K562 (cell line): ENCODE data around the gene MAGI1. TPM values are rescaled to one million over a fixed set of nuclear protein-coding genes. Genes with fewer than 3 reads are reported as not detected.

Source experiments
- ATAC-seq: fragments of 200-7000 bp; cut with Tn5 transposase; 3 replicates; pipeline ENCODE4 v1.9.1; 2020; ENCODE audit warnings: moderate library complexity
- BruUV-seq: library from RNA; stranded (reverse); fragments of 400-500 nt; replicated peaks from 2 replicates; lab custom pipeline; 2021; lab: Mats Ljungman, UMichigan
- CTCF ChIA-PET: fragments of 300-600 bp; formaldehyde crosslinking; extraction: SDS; loops from one replicate; lab custom pipeline; 2021; ENCODE audit warnings: low intra/inter-chr PET ratio; lab: Yijun Ruan, JAX
- POLR2A ChIA-PET: fragments of 300-600, 350-650 bp; sonication (Branson Sonifier 250); formaldehyde crosslinking; extraction: SDS; loops from one replicate; lab custom pipeline; 2021; ENCODE audit warnings: antibody characterized with exemption, inconsistent platforms; lab: Yijun Ruan, JAX
- DNase-seq, 4 experiments: peaks; one replicate each; pipeline versions ENCODE4 v3.0.0 to v3.0.0-alpha.2; 2011 to 2018; ENCODE audit warnings: low spot score in 3 of 4, mixed read lengths in 3 of 4; ENCODE audit errors: extremely low read depth in 1 of 4
- FAIRE-seq: peaks from 2 replicates; lab custom pipeline; 2011; peaks lifted over from hg19 to GRCh38; lab: Jason Lieb, UNC
- H2AFZ ChIP-seq: 2 replicates; pipeline ENCODE4 v1.6.0; 2011; ENCODE audit warnings: low read depth, low read length, control low read depth, inconsistent platforms
- H3K27ac ChIP-seq: fragments of 200-600 bp; 3 replicates; pipeline ENCODE4 v1.8.0; 2011; ENCODE audit warnings: low read depth, mild to moderate bottlenecking, control low read depth, inconsistent platforms, low read length, moderate library complexity, mixed read lengths; ENCODE audit errors: extremely low read depth
- H3K27me3 ChIP-seq, 2 experiments: fragments of 300-600 bp in 1 of 2; 2 replicates in 1 of 2; 3 replicates in 1 of 2; pipeline versions ENCODE4 v1.6.0 to v1.8.0; 2011; ENCODE audit warnings: inconsistent platforms in 2 of 2, low read length in 2 of 2, mild to moderate bottlenecking in 1 of 2, mixed read lengths in 1 of 2, moderate library complexity in 1 of 2; ENCODE audit not compliant: control insufficient read depth in 2 of 2, insufficient read depth in 2 of 2
- H3K36me3 ChIP-seq: fragments of 300-600 bp; 3 replicates; pipeline ENCODE4 v1.8.0; 2011; ENCODE audit warnings: mild to moderate bottlenecking, low read length, inconsistent platforms; ENCODE audit not compliant: control insufficient read depth, insufficient read depth
- H3K4me1 ChIP-seq, 2 experiments: fragments of 200-600 bp in 1 of 2; replicated peaks in 1 of 2; 2 replicates in 1 of 2; 3 replicates in 1 of 2; pipeline versions ENCODE4 v1.5.1 to v1.8.0; 2011; ENCODE audit warnings: inconsistent platforms in 2 of 2, low read length in 2 of 2, mild to moderate bottlenecking in 1 of 2, mixed read lengths in 1 of 2, moderate library complexity in 1 of 2; ENCODE audit not compliant: control insufficient read depth in 2 of 2, insufficient read depth in 2 of 2
- H3K4me2 ChIP-seq: 2 replicates; pipeline ENCODE4 v1.6.1; 2011; ENCODE audit warnings: low read length, control low read depth, inconsistent platforms, mixed read lengths; ENCODE audit not compliant: insufficient read depth
- H3K4me3 ChIP-seq: fragments of 200-600 bp; sonication (generic), shearing (Covaris generic); 2 replicates; pipeline ENCODE4 v1.5.1; 2016; ENCODE audit warnings: control low read depth, inconsistent platforms
- H3K79me2 ChIP-seq: fragments of 200-600 bp; 3 replicates; pipeline ENCODE4 v1.8.0; 2011; ENCODE audit warnings: low read length, inconsistent platforms; ENCODE audit not compliant: control insufficient read depth, insufficient read depth
- H3K9ac ChIP-seq, 2 experiments: 2 replicates each; pipeline versions ENCODE4 v1.6.0 to v1.6.1; 2011; ENCODE audit warnings: low read depth in 2 of 2, low read length in 2 of 2, control low read depth in 1 of 2, inconsistent platforms in 1 of 2, mild to moderate bottlenecking in 1 of 2, mixed read lengths in 1 of 2; ENCODE audit not compliant: insufficient read depth in 1 of 2
- H3K9me1 ChIP-seq: one replicate; pipeline ENCODE4 v1.6.0; 2011; ENCODE audit warnings: inconsistent platforms, mild to moderate bottlenecking, low read length, moderate library complexity; ENCODE audit not compliant: control insufficient read depth, insufficient read depth
- H3K9me3 ChIP-seq: replicated peaks from 2 replicates; pipeline ENCODE4 v1.5.1; 2011; ENCODE audit warnings: low read depth, low read length, inconsistent platforms; ENCODE audit not compliant: control insufficient read depth, insufficient read depth
- H4K20me1 ChIP-seq: replicated peaks from 2 replicates; pipeline ENCODE4 v1.6.1; 2011; ENCODE audit warnings: low read length, inconsistent platforms, mixed read lengths; ENCODE audit not compliant: control insufficient read depth, insufficient read depth
- DMBX1 ChIP-seq: fragments of 250-450 bp; sonication (Bioruptor Pico); IDR thresholded peaks from 2 replicates; pipeline ENCODE4 v1.8.0; 2022; ENCODE audit warnings: inconsistent platforms, mild to moderate bottlenecking, moderate library complexity, borderline replicate concordance
- MEIS2 ChIP-seq: fragments of 450-650 bp; IDR thresholded peaks from 2 replicates; pipeline ENCODE4 v1.6.1; 2014; ENCODE audit warnings: mild to moderate bottlenecking; ENCODE audit not compliant: partially characterized antibody
- RFX5 ChIP-seq: IDR thresholded peaks from 2 replicates; pipeline ENCODE4 v1.6.1; 2011; ENCODE audit warnings: low read depth, mild to moderate bottlenecking, improper control_type of control experiment, low read length
- SMAD3 ChIP-seq: fragments of 450-650 bp; formaldehyde crosslinking; conservative IDR thresholded peaks from 2 replicates; pipeline ENCODE4 v1.4.0; 2020; ENCODE audit warnings: mild to moderate bottlenecking
- ZNF146 ChIP-seq: IDR thresholded peaks from one replicate; pipeline ENCODE4 v1.6.1; 2018; ENCODE audit warnings: missing compliant biosample characterization; ENCODE audit not compliant: unreplicated experiment
- ZNF354B ChIP-seq: fragments of 250-450 bp; sonication (Bioruptor Pico); IDR thresholded peaks from 2 replicates; pipeline ENCODE4 v1.4.0; 2020
- WGBS: fragments of 100-300 bp; shearing (Covaris generic); methylation state at CpG from one replicate; pipeline ENCODE4 v1.1.6; 2016; ENCODE audit warnings: low coverage, mixed read lengths; ENCODE audit not compliant: insufficient coverage; ENCODE audit errors: missing lambda C conversion rate; 5-methylcytosine and 5-hydroxymethylcytosine counted together
- in situ Hi-C: fragments of 300-500 bp; cut with MboI; formaldehyde crosslinking; loops from 4 replicates; pipeline ENCODE4 v1.15.0; 2018; ENCODE audit warnings: inconsistent platforms, mixed read lengths
- intact Hi-C: fragments of 100-400 bp; cut with micrococcal nuclease; formaldehyde crosslinking; loops from 2 replicates; pipeline ENCODE4 v1.14.2; 2022
- polyA plus RNA-seq, 8 experiments: library from polyadenylated mRNA; depleted of rRNA in 4 of 8; stranded (reverse) in 5 of 8; unstranded in 3 of 8; fragments of >200 nt; fragmentation: Nextera tagmentation in 2 of 8; fragmentation: Illumina TruSeq in 1 of 8; extraction: Ambion mirVana in 2 of 8; extraction: Trizol in 1 of 8; gene quantifications; 2 replicates each; pipeline versions ENCODE4 v1.2.1 to v1.2.3, GENCODE V29; 2011 to 2014; ENCODE audit warnings: inconsistent platforms in 1 of 8, missing spikeins in 1 of 8
- total RNA-seq, 7 experiments: library from RNA; depleted of rRNA in 6 of 7; stranded (reverse); fragments of >200 nt in 6 of 7; fragmentation: Illumina TruSeq in 2 of 7; extraction: Trizol in 2 of 7; gene quantifications; 2 replicates each; pipeline versions ENCODE4 v1.2.1 to v1.2.3, GENCODE V29; 2011 to 2021; ENCODE audit warnings: low replicate concordance in 1 of 7
- TF ChIP-seq, protein P1 (sequence below): fragments of 450-650 bp; formaldehyde crosslinking; IDR thresholded peaks from 2 replicates; pipeline ENCODE4 v1.4.0; 2020; ENCODE audit warnings: mild to moderate bottlenecking, mixed read lengths

The MAGI1 gene
- total and polyA plus RNA-seq, 9 of the 15 experiments (the other 6 are each of a cell fraction or from before 2014, with no cell fraction given): 7.8 to 59.4 (median 43.2) TPM

DNA sequence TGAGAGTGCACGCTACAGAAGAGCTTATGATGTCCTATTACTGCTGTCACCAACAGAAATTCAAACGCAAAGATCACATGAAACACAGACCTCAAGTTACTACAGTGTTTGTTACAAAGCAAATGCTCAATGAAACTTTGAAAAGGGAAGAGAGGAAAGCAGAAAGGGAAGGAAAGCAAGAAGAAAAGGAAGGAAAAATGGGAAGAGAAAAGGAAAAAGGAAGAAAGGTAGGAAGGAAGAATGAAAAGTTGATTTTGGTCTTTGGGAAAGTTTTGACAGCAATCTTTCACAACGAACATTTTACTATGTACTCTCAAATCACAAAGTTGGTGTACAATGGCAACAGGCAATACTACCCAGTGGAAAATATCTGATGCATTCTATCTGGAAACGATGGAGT is 514.8 kb downstream of the MAGI1 start:
- H2AFZ ChIP-seq: no peak overlapping the region
- ChIA-PET CTCF (no interaction called here), POLR2A (interaction anchor here (1.0 kb wide), 1 partner anchor 9 kb away, joined by 3 read pairs; no protein-coding TSS in a partner anchor)
- H3K4me3 ChIP-seq: no peak overlapping the region
- peaks cover 80% of the 10 kb centered on the region for H3K79me2 ChIP-seq
- no peak overlapping the region for H3K4me2 ChIP-seq
- FAIRE-seq: no peak
- intact Hi-C loops (no loop called here), in situ Hi-C loops (no loop called here)
- no peak overlapping the region for H3K27ac ChIP-seq
- 27% methylated on average over 4 of the region's 4 CpGs for WGBS
- DNase-seq: no peak
- H3K9me3 ChIP-seq: no peaks in the 10 kb centered on the region
- BruUV-seq: no TSS peak
- H3K27me3 ChIP-seq: no peaks in the 10 kb centered on the region
- TF ChIP-seq DMBX1 (CRISPR knock-in tag): no peak
- TF ChIP-seq, protein P1, sequence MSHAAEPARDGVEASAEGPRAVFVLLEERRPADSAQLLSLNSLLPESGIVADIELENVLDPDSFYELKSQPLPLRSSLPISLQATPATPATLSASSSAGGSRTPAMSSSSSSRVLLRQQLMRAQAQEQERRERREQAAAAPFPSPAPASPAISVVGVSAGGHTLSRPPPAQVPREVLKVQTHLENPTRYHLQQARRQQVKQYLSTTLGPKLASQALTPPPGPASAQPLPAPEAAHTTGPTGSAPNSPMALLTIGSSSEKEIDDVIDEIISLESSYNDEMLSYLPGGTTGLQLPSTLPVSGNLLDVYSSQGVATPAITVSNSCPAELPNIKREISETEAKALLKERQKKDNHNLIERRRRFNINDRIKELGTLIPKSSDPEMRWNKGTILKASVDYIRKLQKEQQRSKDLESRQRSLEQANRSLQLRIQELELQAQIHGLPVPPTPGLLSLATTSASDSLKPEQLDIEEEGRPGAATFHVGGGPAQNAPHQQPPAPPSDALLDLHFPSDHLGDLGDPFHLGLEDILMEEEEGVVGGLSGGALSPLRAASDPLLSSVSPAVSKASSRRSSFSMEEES (CRISPR knock-in tag): no peak
- no peak for TF ChIP-seq ZNF146 (CRISPR knock-in tag)
- no peak for TF ChIP-seq RFX5
- no peak for TF ChIP-seq MEIS2
- TF ChIP-seq SMAD3 (CRISPR knock-in tag): no peak
- no peak for TF ChIP-seq ZNF354B (CRISPR knock-in tag)
- peaks cover 10% of the 10 kb centered on the region; the same call in 1 of the 3 replicates for H3K36me3 ChIP-seq
- H3K4me1 ChIP-seq: peaks cover 0 to 10% of the 10 kb centered on the region in 2 experiments; a peak in 1 of 5 replicates
- H3K9me1 ChIP-seq: no peaks in the 10 kb centered on the region
- no peaks in the 10 kb centered on the region for H4K20me1 ChIP-seq
- no peak for ATAC-seq
- H3K9ac ChIP-seq: no peak overlapping the region
